Lower leg skin (tissue), 4 donors: ENCODE data around the gene LYSMD3. TPM values are rescaled to one million over a fixed set of nuclear protein-coding genes. Genes with fewer than 3 reads are reported as not detected.
A peak's percentile ranks its signal among the peaks of the same experiment; 100 is the strongest.
"Not testable (repeated sequence)": the region's sequence is repeated elsewhere in the genome, so short reads cannot be mapped to it uniquely, and the experiment has no call there.

Experiments
- DNase-seq, 2 donors: peaks; one replicate each; pipeline ENCODE4 v3.0.0-alpha.2; 2019; ENCODE audit warnings: low spot score in 2 of 2
- H3K4me3 ChIP-seq: fragments of 200-600 bp; sonication (generic); 2 replicates; pipeline ENCODE4 v1.5.1; 2017; ENCODE audit warnings: mild to moderate bottlenecking, low read depth; ENCODE audit not compliant: poor library complexity, severe bottlenecking
- POLR2A ChIP-seq, 2 donors: fragments of 450-650 bp; IDR thresholded peaks; one replicate each; pipeline ENCODE4 v1.6.1; 2016 to 2017; ENCODE audit warnings: antibody characterized with exemption in 2 of 2, mild to moderate bottlenecking in 1 of 2, moderate library complexity in 1 of 2
- WGBS, 2 donors: methylation state at CpG; one replicate each; pipeline ENCODE4 v1.1.5; 2018; 5-methylcytosine and 5-hydroxymethylcytosine counted together
- intact Hi-C: fragments of 100-400 bp; cut with DNase I; formaldehyde crosslinking; loops from one replicate; pipeline ENCODE4 v1.15.0; 2023; ENCODE audit warnings: low total_unique reads
- total RNA-seq, 4 donors: library from RNA; depleted of rRNA; stranded (reverse); fragments of >200 nt; gene quantifications; one replicate each; pipeline ENCODE4 v1.1.0, GENCODE V29; 2016
- TF ChIP-seq, protein P1 (sequence below), 3 donors: fragments of 450-650 bp; IDR thresholded peaks; one replicate each; pipeline ENCODE4 v1.5.1; 2016; ENCODE audit warnings: antibody characterized with exemption in 3 of 3, mild to moderate bottlenecking in 3 of 3, moderate library complexity in 2 of 3

Gene LYSMD3
- total RNA-seq: 10 to 100 TPM in 1 of 4 donors, 1 to 10 TPM in 3; 5.4 to 10.1 (median 7.4) TPM

DNA sequence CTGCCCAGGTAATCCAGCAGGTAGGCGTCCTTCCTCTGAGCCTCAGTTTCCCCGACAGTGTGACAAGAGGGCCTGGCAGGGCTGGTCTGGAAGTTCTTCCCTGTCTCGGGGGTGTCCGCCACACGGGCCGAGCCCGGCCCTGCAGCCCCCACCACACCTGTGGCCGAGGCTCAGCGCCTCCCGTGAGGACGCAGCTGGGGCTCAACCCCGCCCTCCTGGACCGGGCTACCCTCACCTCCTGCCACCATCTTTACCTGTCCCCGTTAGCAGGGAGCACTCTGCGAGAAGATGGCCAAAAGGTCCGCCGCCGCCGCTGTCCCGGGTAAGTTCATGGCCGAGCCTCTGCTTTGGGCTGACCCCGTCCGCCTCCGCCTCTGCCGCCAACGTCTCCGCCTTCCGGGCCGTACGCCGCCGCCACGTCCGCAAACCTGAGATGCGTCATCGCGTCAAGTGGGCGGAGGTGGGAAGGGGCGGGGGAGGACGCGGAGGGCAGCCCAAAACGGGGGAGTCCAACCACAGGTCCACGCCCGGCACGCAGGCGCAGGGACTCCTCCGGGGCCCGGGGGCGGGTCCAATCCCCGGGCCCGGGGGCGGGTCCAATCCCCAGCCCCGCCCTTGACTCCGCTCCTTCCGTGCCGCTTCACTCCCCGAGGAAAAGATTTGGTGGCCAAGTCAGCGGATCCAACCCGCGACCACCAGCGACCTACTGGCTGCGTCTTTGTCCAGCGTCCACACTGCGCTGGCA, at the start of gene LYSMD3:
Gene LYSMD3, minus strand, starts transcription at position 391 of the 745 bp plus-strand sequence. CDS start 4,295 bp downstream, outside the sequence.
- DNase-seq: peak; percentile 97 to 99
- peak within 1 kb of the TSS; percentile 97 for H3K4me3 ChIP-seq
- intact Hi-C loops: no loop called here
- 1% methylated on average over 57 to 61 of the region's 64 CpGs for WGBS, 2 donors
- TF ChIP-seq, protein P1, sequence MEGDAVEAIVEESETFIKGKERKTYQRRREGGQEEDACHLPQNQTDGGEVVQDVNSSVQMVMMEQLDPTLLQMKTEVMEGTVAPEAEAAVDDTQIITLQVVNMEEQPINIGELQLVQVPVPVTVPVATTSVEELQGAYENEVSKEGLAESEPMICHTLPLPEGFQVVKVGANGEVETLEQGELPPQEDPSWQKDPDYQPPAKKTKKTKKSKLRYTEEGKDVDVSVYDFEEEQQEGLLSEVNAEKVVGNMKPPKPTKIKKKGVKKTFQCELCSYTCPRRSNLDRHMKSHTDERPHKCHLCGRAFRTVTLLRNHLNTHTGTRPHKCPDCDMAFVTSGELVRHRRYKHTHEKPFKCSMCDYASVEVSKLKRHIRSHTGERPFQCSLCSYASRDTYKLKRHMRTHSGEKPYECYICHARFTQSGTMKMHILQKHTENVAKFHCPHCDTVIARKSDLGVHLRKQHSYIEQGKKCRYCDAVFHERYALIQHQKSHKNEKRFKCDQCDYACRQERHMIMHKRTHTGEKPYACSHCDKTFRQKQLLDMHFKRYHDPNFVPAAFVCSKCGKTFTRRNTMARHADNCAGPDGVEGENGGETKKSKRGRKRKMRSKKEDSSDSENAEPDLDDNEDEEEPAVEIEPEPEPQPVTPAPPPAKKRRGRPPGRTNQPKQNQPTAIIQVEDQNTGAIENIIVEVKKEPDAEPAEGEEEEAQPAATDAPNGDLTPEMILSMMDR (IDR thresholded peaks at IDR 0.05): no peak
- peak in 1 of 2 donors; percentile 70 for TF ChIP-seq POLR2A (IDR thresholded peaks at IDR 0.05)

DNA sequence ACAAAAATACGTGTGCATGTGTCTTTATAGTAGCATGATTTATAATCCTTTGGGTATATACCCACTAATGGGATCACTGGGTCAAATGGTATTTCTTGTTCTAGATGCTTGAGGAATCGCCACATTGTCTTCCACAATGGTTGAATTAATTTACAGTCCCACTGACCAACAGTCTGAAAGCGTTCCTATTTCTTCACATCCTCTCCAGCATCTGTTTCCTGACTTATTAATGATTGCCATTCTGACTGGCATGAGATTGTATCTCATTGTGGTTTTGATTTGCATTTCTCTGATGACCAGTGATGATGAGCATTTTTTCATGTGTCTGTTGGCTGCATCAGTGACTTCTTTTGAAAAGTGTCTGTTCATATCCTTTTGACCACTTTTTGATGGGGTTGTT, 47.2 kb upstream of the LYSMD3 start:
- H3K4me3 ChIP-seq, DNase-seq, intact Hi-C loops: not testable (repeated sequence)
- WGBS, 2 donors: 82 to 85% methylated on average over 3 of the region's 3 CpGs

DNA sequence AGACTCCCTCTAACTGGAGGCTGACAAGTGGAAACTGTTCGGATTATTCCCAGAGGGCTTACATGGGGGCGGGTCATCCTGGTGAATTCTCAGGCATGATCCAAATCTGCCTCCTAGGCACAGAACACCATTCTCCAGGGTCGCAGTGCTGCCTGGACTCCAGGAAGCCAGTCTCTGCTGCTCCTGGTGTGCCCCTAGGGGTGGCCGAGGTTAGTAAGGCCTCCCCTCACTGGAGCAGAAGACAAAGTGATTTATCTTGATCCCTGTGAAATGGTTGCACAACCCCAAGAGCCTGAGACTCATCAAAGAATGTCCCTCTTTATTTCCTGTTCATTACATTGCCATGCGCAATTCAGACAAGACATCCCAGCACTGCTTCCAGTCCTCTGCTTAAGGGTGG, 46.3 kb upstream of the LYSMD3 start:
- WGBS, 2 donors: 76 to 85% methylated on average over 5 of the region's 5 CpGs
- TF ChIP-seq POLR2A (IDR thresholded peaks at IDR 0.05): no peak
- TF ChIP-seq, protein P1 (IDR thresholded peaks at IDR 0.05): no peak
- no peak overlapping the region for H3K4me3 ChIP-seq
- DNase-seq: no peak
- intact Hi-C loops: no loop called here

DNA sequence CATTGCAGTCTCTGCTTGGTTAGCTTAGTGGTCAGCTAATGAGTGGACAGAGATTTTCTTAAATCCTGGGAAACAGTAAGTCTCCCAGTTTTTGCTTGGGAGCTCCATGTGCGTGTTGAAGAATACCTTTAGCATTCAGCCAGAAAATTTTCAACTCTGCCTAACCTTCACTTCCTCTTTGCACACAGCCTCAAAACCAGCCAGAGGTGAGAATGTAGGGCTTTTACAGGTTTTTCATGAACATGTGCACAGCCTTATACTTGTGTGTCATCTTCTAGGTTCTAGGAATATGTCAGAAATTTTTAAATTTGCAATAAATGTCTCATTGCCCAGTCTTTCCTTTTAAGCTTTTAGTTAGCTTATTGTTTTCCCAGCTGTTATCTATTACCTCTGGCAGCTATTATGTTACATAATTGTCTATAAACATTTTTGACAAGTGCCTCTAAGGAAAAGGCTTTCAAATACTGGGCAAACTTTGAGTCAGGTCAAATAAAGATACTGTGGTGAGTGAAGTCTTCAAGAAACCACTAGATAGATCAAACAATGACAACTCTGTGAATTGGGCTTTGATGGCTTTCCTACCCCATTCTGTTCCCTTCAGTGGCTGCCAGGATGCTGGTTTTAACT, 41.9 kb upstream of the LYSMD3 start:
- no peak for DNase-seq
- H3K4me3 ChIP-seq: no peak overlapping the region
- WGBS, 2 donors: 60 to 83% methylated on average over 1 of the region's 1 CpG
- intact Hi-C loops: no loop called here
- TF ChIP-seq, protein P1 (IDR thresholded peaks at IDR 0.05): no peak
- no peak for TF ChIP-seq POLR2A (IDR thresholded peaks at IDR 0.05)

DNA sequence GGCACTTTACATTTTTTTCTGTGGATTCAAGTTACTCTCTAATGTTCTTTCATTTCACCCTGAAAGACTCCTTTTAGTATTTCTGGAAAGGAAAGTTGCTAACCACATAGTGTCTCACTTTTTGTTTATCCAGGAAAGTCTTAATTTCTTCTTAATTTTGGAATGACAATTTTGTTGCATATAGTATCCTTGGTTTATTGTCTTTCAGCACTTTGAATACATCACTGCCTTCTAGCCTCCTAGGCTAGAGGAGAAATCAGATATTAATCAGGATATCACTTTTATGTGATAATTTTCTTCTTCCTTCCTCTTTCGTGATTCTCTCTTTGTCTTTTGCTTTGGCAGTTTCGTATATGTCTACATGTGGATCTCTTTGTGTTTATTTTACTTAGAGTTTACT, 40.6 kb upstream of the LYSMD3 start:
- no peak for DNase-seq
- TF ChIP-seq POLR2A (IDR thresholded peaks at IDR 0.05): no peak
- TF ChIP-seq, protein P1 (IDR thresholded peaks at IDR 0.05): no peak
- H3K4me3 ChIP-seq: no peak overlapping the region
- WGBS, 2 donors: 80 to 82% methylated on average over 2 of the region's 2 CpGs
- intact Hi-C loops: no loop called here

DNA sequence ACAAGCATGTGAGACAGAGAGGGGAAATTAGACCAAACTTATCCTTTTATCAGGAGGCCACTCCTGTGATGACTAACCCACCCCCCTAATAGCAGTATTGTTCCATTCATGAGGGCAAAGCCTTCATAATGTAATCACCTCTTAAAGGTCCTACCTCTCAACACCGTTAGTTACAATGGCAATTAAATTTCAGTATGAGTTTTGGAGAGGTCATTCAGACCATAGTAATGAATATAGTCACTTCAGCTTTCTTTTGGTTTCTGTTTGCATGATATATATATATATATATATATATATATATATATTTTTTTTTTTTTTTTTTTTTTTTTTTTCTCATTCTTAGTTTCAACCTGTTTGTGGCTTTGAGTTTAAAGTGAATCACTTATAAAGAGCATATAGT, 39.7 kb upstream of the LYSMD3 start:
- no peak for DNase-seq
- TF ChIP-seq, protein P1 (IDR thresholded peaks at IDR 0.05): no peak
- TF ChIP-seq POLR2A (IDR thresholded peaks at IDR 0.05): no peak
- intact Hi-C loops: no loop called here
- H3K4me3 ChIP-seq: no peak overlapping the region
- 90 to 97% methylated on average over 1 of the region's 1 CpG for WGBS, 2 donors
